IPS DF 6.9 (cell line): ENCODE measurements around the gene CMPK2.

ENCODE experiments used
- DNase-seq: peaks from one replicate; pipeline ENCODE4 v3.0.0-alpha.2; 2013; ENCODE audit warnings: low read depth, low spot score
- H3K27ac ChIP-seq: one replicate; pipeline ENCODE4 v1.5.1; 2013; ENCODE audit warnings: low read length, control low read depth
- H3K27me3 ChIP-seq: 2 replicates; pipeline ENCODE4 v1.6.1; 2013; ENCODE audit warnings: mild to moderate bottlenecking, low read length; ENCODE audit not compliant: control insufficient read depth, insufficient read depth
- H3K36me3 ChIP-seq: 2 replicates; pipeline ENCODE4 v1.6.1; 2013; ENCODE audit warnings: low read length; ENCODE audit not compliant: control insufficient read depth, insufficient read depth
- H3K4me1 ChIP-seq: 2 replicates; pipeline ENCODE4 v1.6.1; 2013; ENCODE audit warnings: low read length; ENCODE audit not compliant: control insufficient read depth, insufficient read depth
- H3K4me3 ChIP-seq: 2 replicates; pipeline ENCODE4 v1.5.1; 2013; ENCODE audit warnings: mild to moderate bottlenecking, low read length
- H3K9me3 ChIP-seq: 2 replicates; pipeline ENCODE4 v1.6.1; 2013; ENCODE audit warnings: low read length, inconsistent platforms; ENCODE audit not compliant: control insufficient read depth, insufficient read depth
- WGBS: extraction: QIAGEN DNeasy Blood & Tissue Kit; methylation state at CpG from one replicate; pipeline ENCODE4 v1.1.7; 2013; ENCODE audit warnings: mixed read lengths, missing lambda C conversion rate; ENCODE audit not compliant: insufficient read length, insufficient coverage; 5-methylcytosine and 5-hydroxymethylcytosine counted together

Gene CMPK2

DNA sequence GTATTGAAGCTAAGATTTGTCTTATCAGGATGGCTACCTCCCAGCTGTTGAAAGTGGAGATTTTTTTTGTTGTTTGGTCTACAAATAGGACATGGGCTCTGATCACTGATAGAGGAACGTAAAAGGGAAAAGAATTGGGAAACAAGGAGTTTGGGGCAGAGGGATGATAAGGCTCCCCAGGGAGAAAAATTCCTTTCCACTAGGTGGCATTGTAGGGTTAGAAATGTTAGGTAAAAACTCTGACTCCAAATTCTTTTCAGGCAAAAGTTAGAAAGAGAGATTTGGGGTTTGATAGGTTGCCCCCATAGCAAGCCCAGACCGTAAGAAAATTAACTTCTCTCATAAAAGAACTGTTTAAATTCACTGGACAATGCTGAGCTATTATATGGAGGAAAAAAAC is 19.8 kb downstream of the CMPK2 start:
- Histone ChIP-seq H3K27ac (no peak overlapping the region), H3K27me3 (no peaks in the 10 kb centered on the region), H3K4me1 (no peaks in the 10 kb centered on the region), H3K4me3 (no peak overlapping the region), H3K9me3 (peaks cover 6% of the 10 kb centered on the region), H3K36me3 (no peaks in the 10 kb centered on the region)
- WGBS: no CpG with 5 or more reads among the region's 2 CpGs
- DNase-seq: no peak

DNA sequence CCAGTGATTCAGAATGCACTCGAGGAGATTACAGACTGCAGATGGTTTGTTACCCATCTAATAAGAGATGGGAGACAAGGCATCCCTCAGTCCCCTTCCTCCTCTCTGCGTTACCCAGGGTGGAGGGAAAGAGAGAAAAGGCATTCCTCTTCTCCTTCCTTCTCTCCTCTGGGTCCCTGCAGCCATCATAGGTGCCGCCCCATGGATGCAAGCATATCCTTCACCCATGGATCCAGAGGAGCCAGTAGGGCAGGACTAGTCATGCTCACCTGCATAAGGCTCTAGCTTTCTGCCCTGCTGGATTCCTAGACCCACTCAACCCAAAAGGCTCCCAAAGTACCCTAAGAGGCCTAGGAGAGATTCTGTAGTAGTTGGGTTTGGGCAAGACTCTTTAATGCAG is 20.4 kb downstream of the CMPK2 start:
- H3K4me1 ChIP-seq: no peaks in the 10 kb centered on the region
- peaks cover 6% of the 10 kb centered on the region for H3K9me3 ChIP-seq

DNA sequence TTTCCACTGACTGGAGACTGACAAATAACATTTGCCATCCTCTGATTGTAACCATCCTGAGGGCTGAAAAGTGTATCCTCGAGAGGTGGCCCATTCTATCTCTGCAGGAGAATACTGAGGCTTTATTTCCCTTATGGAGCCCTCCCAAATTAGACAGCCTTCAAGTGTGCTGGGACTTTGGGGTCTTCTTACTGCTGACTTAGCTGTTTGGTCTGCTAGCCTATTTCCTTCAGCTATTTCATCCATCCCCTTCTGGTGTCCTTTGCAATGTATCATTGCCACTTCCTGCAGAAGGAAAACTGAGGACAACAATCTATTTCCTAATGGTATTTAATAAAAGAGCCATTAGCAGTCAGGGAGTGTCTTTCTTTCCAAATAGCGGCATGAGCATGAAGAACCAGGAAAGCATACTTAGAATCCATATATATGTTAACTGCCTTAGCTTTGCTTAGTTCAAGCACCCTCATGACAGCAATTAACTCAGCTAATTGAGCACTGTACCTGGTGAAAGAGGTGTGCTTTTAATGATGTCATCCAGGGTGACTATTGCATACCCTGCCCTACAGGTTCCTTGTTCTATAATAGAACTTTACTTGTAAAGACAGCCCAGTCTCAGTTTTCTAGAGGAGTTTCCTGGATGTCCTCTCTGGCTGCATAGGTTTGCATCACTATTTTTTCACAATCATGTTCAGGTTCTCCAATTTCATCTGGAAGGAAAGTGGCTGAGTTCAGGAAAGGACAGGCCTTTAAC is 24.0 kb downstream of the CMPK2 start:
- no peaks in the 10 kb centered on the region for H3K27me3 ChIP-seq
- no peak overlapping the region for H3K27ac ChIP-seq
- WGBS: no CpG with 5 or more reads among the region's 2 CpGs
- no peak overlapping the region for H3K4me3 ChIP-seq
- H3K9me3 ChIP-seq: peaks cover 6% of the 10 kb centered on the region
- no peaks in the 10 kb centered on the region for H3K4me1 ChIP-seq
- no peak for DNase-seq
- no peaks in the 10 kb centered on the region for H3K36me3 ChIP-seq

More for the DNA sequence above, 20.4 kb downstream of the CMPK2 start:
- DNase-seq: no peak
- Histone ChIP-seq H3K27me3 (no peaks in the 10 kb centered on the region), H3K36me3 (no peaks in the 10 kb centered on the region), H3K27ac (no peak overlapping the region), H3K4me3 (no peak overlapping the region)
- WGBS: no CpG with 5 or more reads among the region's 3 CpGs

DNA sequence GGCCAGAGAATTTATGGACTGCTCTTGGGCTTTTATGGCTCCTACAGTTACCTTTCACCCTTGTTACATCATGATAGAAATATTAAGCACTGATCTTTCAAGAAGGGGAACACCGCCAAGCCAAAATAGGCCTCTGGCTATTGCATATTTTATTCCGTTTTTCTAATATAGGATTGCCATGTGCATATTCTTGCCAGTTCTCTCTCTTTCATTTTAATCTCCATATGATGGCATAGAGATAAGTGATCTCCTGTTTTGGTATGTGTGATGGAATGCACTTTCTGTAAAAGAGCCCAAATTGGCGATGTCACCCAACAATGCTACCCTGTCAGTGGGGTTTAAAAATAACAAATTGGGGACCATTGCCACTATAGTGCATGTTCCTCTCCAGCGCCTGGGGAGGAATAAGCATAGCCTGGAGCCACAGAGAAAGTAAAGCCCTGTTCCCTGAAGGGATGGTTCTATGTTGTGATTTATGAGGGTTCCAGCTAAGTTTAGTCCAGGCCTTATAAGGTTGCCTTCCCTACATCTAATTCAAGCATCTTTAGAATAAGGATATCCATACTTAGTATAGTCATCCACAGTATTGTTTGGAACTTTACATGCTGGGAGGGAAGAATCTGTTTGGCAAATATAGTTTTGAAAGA is 26.9 kb downstream of the CMPK2 start:
- Histone ChIP-seq H3K9me3 (peaks cover 2% of the 10 kb centered on the region), H3K36me3 (no peaks in the 10 kb centered on the region), H3K4me1 (no peaks in the 10 kb centered on the region), H3K27me3 (no peaks in the 10 kb centered on the region), H3K27ac (no peak overlapping the region), H3K4me3 (no peak overlapping the region)
- no CpG with 5 or more reads among the region's 4 CpGs for WGBS
- DNase-seq: no peak

DNA sequence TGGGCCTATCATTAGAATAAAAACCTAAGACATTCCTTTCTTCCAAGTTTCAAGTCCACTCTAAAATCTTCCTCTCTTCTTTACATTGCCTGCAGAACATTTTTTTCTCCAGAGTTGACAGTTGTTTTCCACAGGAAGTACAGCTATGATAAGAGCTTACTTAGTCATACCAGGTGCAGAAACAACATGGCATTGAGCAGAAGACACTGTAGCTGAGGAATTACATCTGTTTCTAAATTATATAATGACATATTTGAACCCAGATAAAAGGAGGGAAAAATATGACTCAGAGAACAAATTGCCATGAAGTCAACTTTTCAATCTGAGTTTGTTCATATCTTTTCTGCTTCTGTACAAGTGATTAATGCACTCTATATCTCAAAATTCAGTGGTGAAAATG is 30.2 kb downstream of the CMPK2 start:
- H3K27me3 ChIP-seq: no peaks in the 10 kb centered on the region
- no peak overlapping the region for H3K4me3 ChIP-seq
- no peak overlapping the region for H3K27ac ChIP-seq
- no peaks in the 10 kb centered on the region for H3K4me1 ChIP-seq
- H3K36me3 ChIP-seq: no peaks in the 10 kb centered on the region
- no peak for DNase-seq
- H3K9me3 ChIP-seq: no peaks in the 10 kb centered on the region

DNA sequence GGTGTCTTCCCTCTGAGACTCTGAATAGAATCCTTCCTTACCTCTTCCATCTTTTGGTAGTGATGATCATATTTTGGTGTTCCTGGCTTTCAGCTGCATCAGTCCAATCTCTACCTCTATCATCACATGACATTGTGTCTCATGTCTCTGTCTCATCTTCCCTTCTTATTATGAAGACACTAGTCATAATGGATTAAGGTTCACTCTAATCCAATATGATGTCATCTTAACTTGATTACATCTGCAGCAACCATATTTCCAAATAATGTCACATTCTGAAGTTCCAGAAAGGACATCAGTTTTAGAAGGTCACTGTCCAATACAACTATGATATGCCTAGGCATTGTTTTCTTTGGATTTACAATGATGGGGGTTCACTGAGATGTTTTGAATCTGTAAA is 31.5 kb downstream of the CMPK2 start:
- Histone ChIP-seq H3K4me3 (no peak overlapping the region), H3K9me3 (no peaks in the 10 kb centered on the region), H3K4me1 (no peaks in the 10 kb centered on the region), H3K27ac (no peak overlapping the region), H3K36me3 (no peaks in the 10 kb centered on the region), H3K27me3 (no peaks in the 10 kb centered on the region)
- DNase-seq: no peak

DNA sequence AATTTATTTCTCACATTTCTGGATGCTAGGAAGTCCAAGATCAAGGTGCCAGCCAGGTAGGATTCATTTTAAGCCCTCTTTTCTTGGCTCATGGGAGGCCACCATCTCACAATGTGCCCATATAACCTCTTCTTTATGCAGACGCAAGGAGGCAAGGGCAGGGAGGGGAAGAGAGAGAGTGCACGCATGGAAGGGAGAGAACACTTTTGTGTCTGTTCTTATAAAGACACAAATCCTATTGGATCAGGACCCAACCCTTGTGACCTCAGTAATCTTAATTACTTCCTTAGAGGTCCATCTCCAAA is 32.5 kb downstream of the CMPK2 start:
- WGBS: no CpG with 5 or more reads among the region's 2 CpGs
- no peaks in the 10 kb centered on the region for H3K9me3 ChIP-seq

DNA sequence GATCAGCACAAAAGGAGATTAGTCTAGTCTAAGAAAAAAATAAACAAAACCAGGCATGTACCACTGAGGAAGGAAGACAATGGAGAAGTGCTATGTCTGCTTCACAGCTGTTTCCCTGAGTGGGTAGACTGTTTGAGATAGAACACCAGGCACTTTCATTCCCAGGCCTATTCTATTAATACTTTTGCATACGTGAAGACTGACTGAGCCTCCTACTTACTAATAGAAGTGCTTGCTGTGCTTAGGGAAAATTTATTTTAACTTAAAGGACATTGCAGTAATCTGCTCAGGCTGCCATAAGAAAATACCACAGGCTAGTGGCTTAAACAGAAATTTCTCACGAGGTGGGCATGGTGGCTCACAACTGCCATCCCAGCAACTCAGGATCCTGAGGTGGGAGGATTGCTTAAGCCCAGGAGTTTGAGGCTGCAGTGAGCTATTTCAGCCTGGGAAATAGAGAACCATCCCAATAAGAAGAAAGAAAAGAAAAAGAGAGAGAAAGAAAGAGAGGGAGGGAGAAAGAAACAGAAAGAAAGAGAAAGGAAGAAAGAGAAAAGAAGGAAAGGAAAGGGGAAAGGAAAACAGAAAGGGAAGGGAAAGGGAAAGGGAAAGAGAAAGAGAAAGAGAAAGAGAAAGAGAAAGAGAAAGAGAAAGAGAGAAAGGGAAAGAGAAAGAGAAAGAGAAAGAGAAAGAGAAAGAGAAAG is 33.0 kb downstream of the CMPK2 start:
- no peaks in the 10 kb centered on the region for H3K4me1 ChIP-seq
- H3K36me3 ChIP-seq: no peaks in the 10 kb centered on the region
- no peaks in the 10 kb centered on the region for H3K27me3 ChIP-seq
- no peak for DNase-seq
- H3K27ac ChIP-seq: no peak overlapping the region
- H3K4me3 ChIP-seq: no peak overlapping the region
- no CpG with 5 or more reads among the region's 2 CpGs for WGBS
- H3K9me3 ChIP-seq: no peaks in the 10 kb centered on the region

More for the DNA sequence above, 32.5 kb downstream of the CMPK2 start:
- no peaks in the 10 kb centered on the region for H3K27me3 ChIP-seq
- H3K27ac ChIP-seq: no peak overlapping the region
- no peak for DNase-seq
- H3K36me3 ChIP-seq: no peaks in the 10 kb centered on the region
- no peaks in the 10 kb centered on the region for H3K4me1 ChIP-seq
- no peak overlapping the region for H3K4me3 ChIP-seq

DNA sequence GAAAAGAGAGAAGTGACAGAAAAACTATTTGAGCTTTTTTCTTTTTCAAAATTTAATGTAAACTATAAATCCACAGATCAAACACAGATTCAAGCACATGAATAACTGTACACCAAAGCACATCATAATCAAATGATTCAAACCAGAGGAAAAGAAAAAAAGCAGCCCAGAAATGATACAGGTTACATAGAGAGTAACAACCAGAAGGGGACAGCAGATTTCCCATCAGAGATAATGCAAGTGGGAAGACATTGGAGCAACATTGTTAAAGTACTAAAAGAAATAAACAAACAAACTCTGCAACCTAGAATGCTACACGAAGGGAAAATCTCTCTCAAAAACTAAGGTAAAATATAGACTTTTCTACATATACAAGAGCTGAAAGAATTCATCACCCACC is 34.5 kb downstream of the CMPK2 start:
- DNase-seq: no peak
- no peaks in the 10 kb centered on the region for H3K36me3 ChIP-seq
- H3K4me1 ChIP-seq: no peaks in the 10 kb centered on the region
- H3K27me3 ChIP-seq: no peaks in the 10 kb centered on the region
- no peak overlapping the region for H3K27ac ChIP-seq
- WGBS: no CpG with 5 or more reads among the region's 1 CpG
- no peak overlapping the region for H3K4me3 ChIP-seq
- H3K9me3 ChIP-seq: no peaks in the 10 kb centered on the region

DNA sequence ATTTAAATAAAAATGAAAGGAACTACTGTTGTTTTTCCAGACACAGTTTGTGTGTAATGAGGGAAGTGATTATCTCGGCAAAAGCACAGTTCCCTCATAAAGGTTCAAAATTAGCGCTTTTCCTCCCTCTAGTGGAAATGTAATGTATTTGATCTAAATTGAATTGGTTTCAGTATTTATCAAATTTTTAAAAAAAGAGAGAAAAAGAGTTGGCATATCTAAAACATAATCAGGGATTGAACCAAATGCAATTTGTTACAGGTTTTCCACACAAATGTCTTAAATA is 37.5 kb downstream of the CMPK2 start:
- no peaks in the 10 kb centered on the region for H3K36me3 ChIP-seq
- DNase-seq: no peak
- H3K4me1 ChIP-seq: no peaks in the 10 kb centered on the region
- H3K27ac ChIP-seq: no peak overlapping the region
- H3K27me3 ChIP-seq: no peaks in the 10 kb centered on the region
- no CpG with 5 or more reads among the region's 2 CpGs for WGBS
- no peaks in the 10 kb centered on the region for H3K9me3 ChIP-seq
- H3K4me3 ChIP-seq: no peak overlapping the region
